Hematopoietic multipotent progenitor cell treated with erythropoietin and hydrocortisone succinate and interleukin-3 and kit ligand, for 8 days (in vitro differentiated cells): ENCODE measurements around the gene C11orf71.

ENCODE experiments used
- DNase-seq: peaks from one replicate; pipeline ENCODE4 v3.0.0-alpha.2; 2015

The C11orf71 gene

GRCh38 chr11:114353443-114353842 lies 46.9 kb downstream of the C11orf71 start:
- no peak for DNase-seq

DNA sequence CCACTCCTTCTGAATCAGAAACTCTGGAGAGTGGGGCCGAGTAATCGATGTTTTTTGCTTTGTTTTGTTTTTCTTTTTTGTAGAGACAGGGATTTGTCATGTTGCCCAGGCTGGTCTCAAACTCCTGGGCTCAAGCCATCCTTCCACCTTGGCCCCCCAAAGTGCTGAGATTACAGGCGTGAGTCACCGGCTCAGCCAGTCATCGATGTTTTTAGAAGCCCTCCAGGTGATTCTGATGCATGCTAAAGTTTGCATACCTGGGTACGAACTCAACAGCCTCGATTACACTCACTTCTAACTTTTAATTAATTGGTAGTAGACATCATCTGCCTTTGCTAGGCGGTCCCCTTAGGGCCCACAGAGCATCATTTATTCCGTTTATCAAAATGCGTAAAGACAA lies 50.3 kb downstream of the C11orf71 start:
- DNase-seq, result no peak
